K562 (cell line): ENCODE data around the gene DDX41. TPM values are rescaled to one million over a fixed set of nuclear protein-coding genes. Genes with fewer than 3 reads are reported as not detected.

Experiments used
- ADNP ChIP-seq: fragments of 200-800 bp; sonication (Bioruptor generic); IDR thresholded peaks from 2 replicates; pipeline ENCODE4 v1.6.1; 2016; ENCODE audit warnings: missing genetic modification characterization, missing compliant biosample characterization
- ATF3 ChIP-seq, 2 experiments: fragments of 450-650 bp in 1 of 2; sonication (generic) in 1 of 2; formaldehyde crosslinking in 1 of 2; IDR thresholded peaks in 1 of 2; conservative IDR thresholded peaks in 1 of 2; 2 replicates each; pipeline versions ENCODE4 v1.6.1 to v1.8.1; 2016 to 2023; ENCODE audit warnings: mild to moderate bottlenecking in 2 of 2, moderate library complexity in 2 of 2, inconsistent platforms in 1 of 2, missing genetic modification reagents in 1 of 2
- BCLAF1 ChIP-seq, 2 experiments: fragments of 450-650 bp in 1 of 2; IDR thresholded peaks; 2 replicates each; pipeline ENCODE4 v1.6.1; 2011 to 2017; ENCODE audit warnings: low read depth in 2 of 2, antibody characterized with exemption in 1 of 2, borderline replicate concordance in 1 of 2, low read length in 1 of 2, mild to moderate bottlenecking in 1 of 2, mixed read lengths in 1 of 2; ENCODE audit not compliant: control insufficient read depth in 1 of 2
- C11orf30 ChIP-seq: fragments of 450-650 bp; IDR thresholded peaks from 2 replicates; pipeline ENCODE4 v1.6.1; 2016; ENCODE audit warnings: low read depth, mild to moderate bottlenecking
- CREB3L1 ChIP-seq: fragments of 450-650 bp; IDR thresholded peaks from 2 replicates; pipeline ENCODE4 v1.6.1; 2014; ENCODE audit warnings: low read depth, mild to moderate bottlenecking, moderate library complexity, borderline replicate concordance
- CTBP1 ChIP-seq: fragments of 450-650 bp; IDR thresholded peaks from 2 replicates; pipeline ENCODE4 v1.6.1; 2016; ENCODE audit warnings: borderline replicate concordance
- NRF1 ChIP-seq, 2 experiments: fragments of 450-650 bp; IDR thresholded peaks in 1 of 2; conservative IDR thresholded peaks in 1 of 2; 2 replicates each; pipeline ENCODE4 v1.6.1; 2014; ENCODE audit warnings: mild to moderate bottlenecking in 2 of 2
- TCF3 ChIP-seq: sonication (generic); formaldehyde crosslinking; IDR thresholded peaks from 2 replicates; pipeline ENCODE4 v1.4.0; 2020; ENCODE audit warnings: mild to moderate bottlenecking, missing genetic modification reagents
- TEAD4 ChIP-seq, 2 experiments: sonication (generic) in 1 of 2; formaldehyde crosslinking in 1 of 2; IDR thresholded peaks; 2 replicates each; pipeline versions ENCODE4 v1.6.1 to v1.8.0; 2012 to 2022; ENCODE audit warnings: borderline replicate concordance in 1 of 2, inconsistent platforms in 1 of 2, low read length in 1 of 2, mild to moderate bottlenecking in 1 of 2, missing genetic modification reagents in 1 of 2
- U2AF1 ChIP-seq: fragments of 200-400 bp; formaldehyde crosslinking; optimal IDR thresholded peaks from 2 replicates; pipeline ENCODE3; 2017; ENCODE audit warnings: mild to moderate bottlenecking, low read depth, low read length, moderate library complexity
- ZNF24 ChIP-seq: fragments of 450-650 bp; IDR thresholded peaks from 2 replicates; pipeline ENCODE4 v1.6.1; 2016
- ZNF592 ChIP-seq: fragments of 450-650 bp; IDR thresholded peaks from 2 replicates; pipeline ENCODE4 v1.6.1; 2017; ENCODE audit warnings: antibody characterized with exemption, mild to moderate bottlenecking
- ZNF639 ChIP-seq, 2 experiments: fragments of 200-800 bp in 1 of 2; sonication (Bioruptor generic) in 1 of 2; sonication (generic) in 1 of 2; formaldehyde crosslinking in 1 of 2; IDR thresholded peaks in 1 of 2; conservative IDR thresholded peaks in 1 of 2; 2 replicates each; pipeline versions ENCODE4 v1.5.0 to v1.6.1; 2016 to 2020; ENCODE audit warnings: missing compliant biosample characterization in 1 of 2, missing genetic modification characterization in 1 of 2, missing genetic modification reagents in 1 of 2
- polyA plus RNA-seq, 8 experiments: library from polyadenylated mRNA; depleted of rRNA in 4 of 8; stranded (reverse) in 5 of 8; unstranded in 3 of 8; fragments of >200 nt; fragmentation: Nextera tagmentation in 2 of 8; fragmentation: Illumina TruSeq in 1 of 8; extraction: Ambion mirVana in 2 of 8; extraction: Trizol in 1 of 8; gene quantifications; 2 replicates each; pipeline versions ENCODE4 v1.2.1 to v1.2.3, GENCODE V29; 2011 to 2014; ENCODE audit warnings: inconsistent platforms in 1 of 8, missing spikeins in 1 of 8
- total RNA-seq, 7 experiments: library from RNA; depleted of rRNA in 6 of 7; stranded (reverse); fragments of >200 nt in 6 of 7; fragmentation: Illumina TruSeq in 2 of 7; extraction: Trizol in 2 of 7; gene quantifications; 2 replicates each; pipeline versions ENCODE4 v1.2.1 to v1.2.3, GENCODE V29; 2011 to 2021; ENCODE audit warnings: low replicate concordance in 1 of 7

Gene DDX41
- total and polyA plus RNA-seq, 9 of the 15 experiments (the other 6 are each of a cell fraction or from before 2014, with no cell fraction given), result 38.2 to 284 (median 116) TPM

GRCh38 chr5:177491429-177491945, 25.3 kb downstream of the DDX41 start (continued):
- TF ChIP-seq ZNF639 (CRISPR knock-in tag; conservative IDR thresholded peaks at IDR 0.05 in 1 of 2, IDR thresholded peaks at IDR 0.05 in 1 of 2), result no peak
- TF ChIP-seq BCLAF1 (IDR thresholded peaks at IDR 0.05; ENCODE audit: borderline replicate concordance in 1 of 2, control insufficient read depth in 1 of 2, low read depth in 2 of 2, low read length in 1 of 2), result peak in 1 of 2 experiments; percentile 72; a peak in 1 of 4 replicates
- TF ChIP-seq ZNF24, result 0 out of 2 replicates have a peak, but pooled peaks have one; percentile 32
- 0 out of 2 replicates have a peak, but pooled peaks have one; percentile 13 for TF ChIP-seq TEAD4 (IDR thresholded peaks at IDR 0.05; ENCODE audit: low read length)
- TF ChIP-seq TEAD4 (CRISPR knock-in tag; IDR thresholded peaks at IDR 0.05; ENCODE audit: borderline replicate concordance), result no peak
- TF ChIP-seq NRF1 (conservative IDR thresholded peaks at IDR 0.05 in 1 of 2, IDR thresholded peaks at IDR 0.05 in 1 of 2), result peak; percentile 36 to 53; a peak in 2 of 4 replicates
- peak; percentile 39 for TF ChIP-seq TCF3
- TF ChIP-seq CREB3L1, result peak; percentile 21; the same call in 1 of the 2 replicates
- TF ChIP-seq C11orf30, result no peak
- TF ChIP-seq CTBP1, result peak; percentile 86
- peak; percentile 75 for TF ChIP-seq U2AF1
- TF ChIP-seq ZNF592, result peak; percentile 88
- no peak for TF ChIP-seq ATF3 (IDR thresholded peaks at IDR 0.05)
- TF ChIP-seq ATF3 (CRISPR knock-in tag; conservative IDR thresholded peaks at IDR 0.05), result peak; percentile 82
- TF ChIP-seq ADNP (tag), result no peak
